Tibial artery (tissue), 4 donors: ENCODE data around the gene CARD9.

ENCODE experiments used
- DNase-seq, 2 donors: peaks; one replicate each; pipeline ENCODE4 v3.0.0-alpha.2; 2019
- H3K27ac ChIP-seq, 2 donors: fragments of 200-600 bp; sonication (generic) in 1 of 2; 1 replicate in 1 of 2; 2 replicates in 1 of 2; pipeline ENCODE4 v1.5.1; 2018 to 2019; ENCODE audit warnings: mild to moderate bottlenecking in 1 of 2
- H3K27me3 ChIP-seq, 2 donors: fragments of 200-600 bp; sonication (generic) in 1 of 2; one replicate each; pipeline versions ENCODE4 v1.5.1 to v1.6.0; 2016 to 2019
- H3K36me3 ChIP-seq, 3 donors: fragments of 200-600 bp; sonication (generic) in 2 of 3; one replicate each; pipeline ENCODE4 v1.5.1; 2016 to 2019; ENCODE audit warnings: mild to moderate bottlenecking in 2 of 3
- H3K4me1 ChIP-seq, 4 donors: fragments of 200-600 bp; sonication (generic) in 2 of 4; 1 replicate in 3 of 4; 2 replicates in 1 of 4; pipeline ENCODE4 v1.5.1; 2016 to 2019
- H3K4me3 ChIP-seq, 2 donors: fragments of 200-600 bp; sonication (generic) in 1 of 2; 1 replicate in 1 of 2; 2 replicates in 1 of 2; pipeline ENCODE4 v1.5.1; 2018 to 2019; ENCODE audit warnings: mild to moderate bottlenecking in 2 of 2
- H3K9me3 ChIP-seq, 3 donors: fragments of 200-600 bp; sonication (generic) in 1 of 3; one replicate each; pipeline ENCODE4 v1.5.1; 2016 to 2019
- intact Hi-C: fragments of 100-400 bp; cut with DNase I; formaldehyde crosslinking; loops from one replicate; pipeline ENCODE4 v1.15.0; 2023; ENCODE audit warnings: low total_unique reads
- TF ChIP-seq, protein P1 (sequence below), 2 experiments: fragments of 200-600 bp in 1 of 2; fragments of 450-650 bp in 1 of 2; IDR thresholded peaks; one replicate each; pipeline ENCODE4 v1.5.1; 2017 to 2019; ENCODE audit warnings: antibody characterized with exemption in 2 of 2, mild to moderate bottlenecking in 1 of 2, moderate library complexity in 1 of 2

Gene CARD9

DNA sequence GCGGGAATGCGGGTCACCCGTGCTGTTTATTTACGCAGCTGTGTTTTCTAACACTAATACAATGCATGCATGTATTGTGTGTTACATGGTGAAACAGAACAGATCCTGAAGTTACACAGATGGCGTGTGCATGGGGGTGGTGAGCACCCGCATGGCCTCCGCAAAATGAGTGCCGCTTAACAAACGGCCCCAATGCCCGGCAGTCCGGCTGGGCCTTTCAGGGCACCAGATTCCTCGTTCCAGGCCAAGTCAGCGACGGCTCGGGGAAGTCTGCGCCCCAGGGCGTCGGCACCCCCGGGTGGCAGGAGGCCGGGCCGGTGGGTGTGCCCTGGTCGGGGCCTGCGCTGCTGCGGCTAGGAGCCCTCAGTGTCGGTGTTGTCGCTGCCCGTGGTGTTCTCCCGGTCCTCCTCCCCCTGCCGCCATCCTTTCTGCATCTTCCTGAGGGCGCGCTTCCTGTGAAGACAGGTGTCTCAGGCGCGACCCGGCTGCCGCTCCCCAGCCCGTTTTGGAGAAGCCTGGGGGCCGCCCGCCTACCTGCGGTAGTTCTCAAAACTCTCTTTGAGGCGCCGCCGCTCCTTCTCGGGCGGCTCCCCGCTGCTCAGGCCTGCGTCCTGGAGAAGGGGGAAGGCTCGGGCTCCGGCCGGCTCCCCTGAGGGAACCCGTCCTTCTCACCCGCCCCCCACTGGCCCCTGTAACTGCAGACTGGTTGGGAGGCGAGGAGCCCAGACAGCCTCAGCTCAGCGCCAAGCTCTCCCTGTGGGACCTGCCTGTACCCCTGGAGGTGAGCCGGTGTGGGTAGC, 9.3 kb downstream of the CARD9 start:
- no peak for DNase-seq
- Histone ChIP-seq H3K4me1 (peaks cover 0 to 35% (median 16%) of the 10 kb centered on the region in 4 donors), H3K4me3 (peak overlapping the region; percentile 87 to 99), H3K36me3 (peaks cover 0 to 21% (median 0%) of the 10 kb centered on the region in 3 donors), H3K27me3 (peaks cover 0 to 9% of the 10 kb centered on the region in 2 donors), H3K27ac (peak overlapping the region in 1 of 2 donors; percentile 90), H3K9me3 (no peaks in the 10 kb centered on the region)
- TF ChIP-seq, protein P1, sequence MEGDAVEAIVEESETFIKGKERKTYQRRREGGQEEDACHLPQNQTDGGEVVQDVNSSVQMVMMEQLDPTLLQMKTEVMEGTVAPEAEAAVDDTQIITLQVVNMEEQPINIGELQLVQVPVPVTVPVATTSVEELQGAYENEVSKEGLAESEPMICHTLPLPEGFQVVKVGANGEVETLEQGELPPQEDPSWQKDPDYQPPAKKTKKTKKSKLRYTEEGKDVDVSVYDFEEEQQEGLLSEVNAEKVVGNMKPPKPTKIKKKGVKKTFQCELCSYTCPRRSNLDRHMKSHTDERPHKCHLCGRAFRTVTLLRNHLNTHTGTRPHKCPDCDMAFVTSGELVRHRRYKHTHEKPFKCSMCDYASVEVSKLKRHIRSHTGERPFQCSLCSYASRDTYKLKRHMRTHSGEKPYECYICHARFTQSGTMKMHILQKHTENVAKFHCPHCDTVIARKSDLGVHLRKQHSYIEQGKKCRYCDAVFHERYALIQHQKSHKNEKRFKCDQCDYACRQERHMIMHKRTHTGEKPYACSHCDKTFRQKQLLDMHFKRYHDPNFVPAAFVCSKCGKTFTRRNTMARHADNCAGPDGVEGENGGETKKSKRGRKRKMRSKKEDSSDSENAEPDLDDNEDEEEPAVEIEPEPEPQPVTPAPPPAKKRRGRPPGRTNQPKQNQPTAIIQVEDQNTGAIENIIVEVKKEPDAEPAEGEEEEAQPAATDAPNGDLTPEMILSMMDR (IDR thresholded peaks at IDR 0.05): no peak
- intact Hi-C loops: no loop called here

DNA sequence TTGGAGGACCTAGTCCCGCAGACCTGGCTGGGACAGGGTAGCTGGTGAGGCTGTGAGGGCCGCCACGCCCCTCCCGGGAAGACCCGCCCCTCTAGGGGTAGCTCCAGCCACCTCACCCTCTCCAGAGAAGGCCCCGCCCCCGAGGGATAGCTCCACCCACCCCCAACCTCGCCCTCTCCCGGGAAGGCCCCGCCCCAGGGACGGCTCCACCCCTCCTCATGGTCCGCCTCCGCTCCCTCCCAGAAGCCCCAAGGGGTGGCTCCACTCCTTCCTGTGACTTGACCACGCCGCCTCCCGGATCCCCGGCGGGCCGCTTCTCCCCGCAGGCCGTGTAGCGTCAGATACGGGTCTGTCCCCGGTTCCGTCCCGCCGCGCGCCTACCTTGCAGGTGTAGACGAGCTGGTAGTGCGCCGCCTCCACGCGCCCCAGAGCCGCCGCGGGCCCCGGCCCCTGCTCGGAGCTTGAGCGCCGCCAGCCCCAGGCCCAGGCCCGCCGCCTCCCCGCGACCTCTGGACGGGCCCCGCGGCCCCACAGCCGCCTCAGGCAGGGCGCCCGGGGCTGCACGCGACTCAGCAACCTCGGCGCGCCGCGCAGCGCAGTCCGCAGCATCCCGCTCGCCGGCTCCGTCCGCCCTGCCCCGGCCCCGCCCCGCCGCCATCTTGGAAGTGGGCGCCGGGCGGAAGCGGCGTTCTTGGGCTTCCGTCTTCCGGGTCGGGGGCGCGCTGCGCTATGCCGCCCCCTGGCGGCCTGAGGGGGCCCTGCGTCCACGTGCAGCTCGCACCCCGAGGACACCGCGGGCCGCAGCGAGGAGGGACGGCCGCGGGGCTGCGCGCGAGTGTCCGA, 10.1 kb downstream of the CARD9 start, which contains the start of gene DNLZ:
TSS of gene DNLZ (minus strand) at position 639 of the 843 bp plus-strand sequence. CDS start at position 609, 30 bp downstream.
- Histone ChIP-seq H3K4me1 (peaks cover 0 to 35% (median 16%) of the 10 kb centered on the region in 4 donors), H3K27me3 (peaks cover 0 to 9% of the 10 kb centered on the region in 2 donors), H3K9me3 (no peaks in the 10 kb centered on the region), H3K36me3 (peaks cover 0 to 29% (median 0%) of the 10 kb centered on the region in 3 donors), H3K27ac (peak within 1 kb of the TSS; percentile 90 to 91), H3K4me3 (peak within 1 kb of the TSS; percentile 87 to 99)
- peak; percentile 94 to 99 for DNase-seq
- TF ChIP-seq, protein P1 (IDR thresholded peaks at IDR 0.05): peak; percentile 98
- intact Hi-C loops: no loop called here

- no peaks in the 10 kb centered on the region for H3K9me3 ChIP-seq
- no peak for DNase-seq
- peak overlapping the region; percentile 90 to 91 for H3K27ac ChIP-seq
- TF ChIP-seq, protein P1 (IDR thresholded peaks at IDR 0.05): no peak
- H3K4me3 ChIP-seq: no peak overlapping the region
- H3K4me1 ChIP-seq: peaks cover 0 to 35% (median 16%) of the 10 kb centered on the region in 4 donors
- peaks cover 0 to 9% of the 10 kb centered on the region in 2 donors for H3K27me3 ChIP-seq
- intact Hi-C loops: no loop called here
- peaks cover 0 to 39% (median 0%) of the 10 kb centered on the region in 3 donors for H3K36me3 ChIP-seq
Observed at GRCh38 chr9:136362450-136362784, 11.1 kb downstream of the CARD9 start.

DNA sequence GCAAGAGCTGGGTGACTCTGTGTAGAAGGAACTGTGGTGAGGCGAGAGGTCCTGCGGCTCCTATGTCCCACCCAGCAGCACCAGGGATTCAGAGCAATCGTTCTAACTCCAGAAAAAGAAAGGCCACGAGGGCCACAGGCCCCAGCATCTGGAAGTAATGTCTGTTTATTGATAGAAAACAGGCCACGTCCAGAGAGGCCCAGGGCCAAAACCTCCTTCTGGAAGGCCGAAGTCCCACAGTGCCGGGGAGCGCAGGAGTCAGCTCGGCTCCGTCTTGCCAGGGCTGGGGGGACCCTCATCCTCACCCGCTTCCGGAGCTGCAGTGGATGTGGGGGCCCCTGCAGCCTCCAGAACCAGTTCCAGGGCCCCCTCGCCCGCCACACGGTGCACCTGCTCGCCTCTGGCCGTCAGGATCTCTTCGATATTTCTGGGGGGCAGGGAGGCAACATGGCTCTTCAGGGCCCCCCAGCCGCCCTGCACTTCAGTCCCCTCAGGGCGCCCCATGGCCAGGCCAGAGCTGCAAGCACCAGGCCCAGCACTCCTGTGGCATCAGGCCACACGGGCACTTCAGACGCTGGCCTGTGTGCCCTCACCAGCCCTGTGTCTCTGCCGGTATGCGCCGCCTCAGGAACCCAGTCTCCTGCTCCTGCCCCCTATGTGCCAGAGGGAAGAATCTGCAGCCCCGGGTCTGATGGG, 11.6 kb downstream of the CARD9 start:
- H3K4me1 ChIP-seq: peaks cover 0 to 35% (median 16%) of the 10 kb centered on the region in 4 donors
- intact Hi-C loops: no loop called here

More for the DNA sequence above, 11.6 kb downstream of the CARD9 start:
- Histone ChIP-seq H3K4me3 (no peak overlapping the region), H3K36me3 (peaks cover 0 to 44% (median 2%) of the 10 kb centered on the region in 3 donors), H3K9me3 (no peaks in the 10 kb centered on the region), H3K27me3 (peaks cover 0 to 5% of the 10 kb centered on the region in 2 donors), H3K27ac (peak overlapping the region in 1 of 2 donors; percentile 91)
- TF ChIP-seq, protein P1 (IDR thresholded peaks at IDR 0.05): no peak
- no peak for DNase-seq
